OCI-LY3 (cell line): Measurements from ENCODE around the gene HAVCR1.

ENCODE experiments used
- EZH2phosphoT487 ChIP-seq: fragments of 200-600 bp; shearing (Covaris generic); IDR thresholded peaks from 2 replicates; pipeline ENCODE4 v1.6.1; 2018; ENCODE audit warnings: antibody characterized with exemption, mixed run types, low read depth
- TF ChIP-seq, protein P1 (sequence below): fragments of 200-600, 300-600 bp; sonication (generic); IDR thresholded peaks from 2 replicates; pipeline ENCODE4 v1.5.1; 2014; ENCODE audit warnings: antibody characterized with exemption, low read length, low read depth

DNA sequence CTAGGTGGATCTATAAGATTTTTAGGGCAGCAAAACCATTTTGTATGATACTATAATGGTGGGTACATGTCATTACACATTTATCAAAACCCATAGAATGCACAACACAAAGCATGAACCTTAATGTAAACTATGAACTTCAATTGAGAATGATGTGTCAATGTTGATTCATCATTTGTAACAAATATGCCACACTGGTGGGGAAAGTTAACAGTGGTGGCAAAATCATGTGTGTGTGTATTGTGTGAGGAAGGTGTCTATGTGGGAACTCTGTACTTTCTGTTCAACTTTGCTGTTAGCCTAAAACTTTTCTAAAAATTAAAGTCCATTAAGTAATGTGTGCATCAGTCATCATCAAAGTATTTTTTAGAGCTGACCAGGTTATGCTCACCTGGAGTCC is 38.9 kb downstream of the HAVCR1 start:
- TF ChIP-seq, protein P1, sequence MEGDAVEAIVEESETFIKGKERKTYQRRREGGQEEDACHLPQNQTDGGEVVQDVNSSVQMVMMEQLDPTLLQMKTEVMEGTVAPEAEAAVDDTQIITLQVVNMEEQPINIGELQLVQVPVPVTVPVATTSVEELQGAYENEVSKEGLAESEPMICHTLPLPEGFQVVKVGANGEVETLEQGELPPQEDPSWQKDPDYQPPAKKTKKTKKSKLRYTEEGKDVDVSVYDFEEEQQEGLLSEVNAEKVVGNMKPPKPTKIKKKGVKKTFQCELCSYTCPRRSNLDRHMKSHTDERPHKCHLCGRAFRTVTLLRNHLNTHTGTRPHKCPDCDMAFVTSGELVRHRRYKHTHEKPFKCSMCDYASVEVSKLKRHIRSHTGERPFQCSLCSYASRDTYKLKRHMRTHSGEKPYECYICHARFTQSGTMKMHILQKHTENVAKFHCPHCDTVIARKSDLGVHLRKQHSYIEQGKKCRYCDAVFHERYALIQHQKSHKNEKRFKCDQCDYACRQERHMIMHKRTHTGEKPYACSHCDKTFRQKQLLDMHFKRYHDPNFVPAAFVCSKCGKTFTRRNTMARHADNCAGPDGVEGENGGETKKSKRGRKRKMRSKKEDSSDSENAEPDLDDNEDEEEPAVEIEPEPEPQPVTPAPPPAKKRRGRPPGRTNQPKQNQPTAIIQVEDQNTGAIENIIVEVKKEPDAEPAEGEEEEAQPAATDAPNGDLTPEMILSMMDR = no peak
- no peak for TF ChIP-seq EZH2phosphoT487
